H1 (cell line): ENCODE measurements around the gene YBX2. TPM values are rescaled to one million over a fixed set of nuclear protein-coding genes. Genes with fewer than 3 reads are reported as not detected.

Experiments
- BACH1 ChIP-seq: IDR thresholded peaks from 2 replicates; pipeline ENCODE4 v1.6.1; 2012; ENCODE audit warnings: low read length, improper control_type of control experiment
- BRCA1 ChIP-seq: IDR thresholded peaks from 2 replicates; pipeline ENCODE4 v1.6.1; 2012; ENCODE audit warnings: low read depth, low read length, improper control_type of control experiment
- CBX5 ChIP-seq: fragments of 300-800, 300-1000 bp; sonication (generic); IDR thresholded peaks from 2 replicates; pipeline ENCODE4 v1.7.1; 2016; ENCODE audit warnings: antibody characterized with exemption, low read length, low read depth
- CEBPB ChIP-seq: IDR thresholded peaks from 2 replicates; pipeline ENCODE4 v1.6.1; 2012; ENCODE audit warnings: low read depth, low read length
- CHD2 ChIP-seq: IDR thresholded peaks from 2 replicates; pipeline ENCODE4 v1.6.1; 2012; ENCODE audit warnings: low read length, improper control_type of control experiment
- GABPA ChIP-seq: IDR thresholded peaks from 2 replicates; pipeline ENCODE4 v1.6.1; 2011; ENCODE audit warnings: mild to moderate bottlenecking, low read length, moderate library complexity, borderline replicate concordance; ENCODE audit not compliant: insufficient read depth
- HDAC2 ChIP-seq, 2 experiments: fragments of 300-600 bp in 1 of 2; sonication (generic) in 1 of 2; IDR thresholded peaks; 2 replicates each; pipeline ENCODE4 v1.6.1; 2011 to 2012; ENCODE audit warnings: low read depth in 2 of 2, low read length in 2 of 2, mild to moderate bottlenecking in 2 of 2, moderate library complexity in 2 of 2, borderline replicate concordance in 1 of 2, inconsistent platforms in 1 of 2
- JUN ChIP-seq: IDR thresholded peaks from 2 replicates; pipeline ENCODE4 v1.6.1; 2011; ENCODE audit warnings: low read depth, mild to moderate bottlenecking, improper control_type of control experiment, low read length
- KDM1A ChIP-seq: fragments of 200-600, 300-600 bp; sonication (generic); IDR thresholded peaks from 2 replicates; pipeline ENCODE4 v1.7.1; 2016; ENCODE audit warnings: mild to moderate bottlenecking, low read length, borderline replicate concordance
- PHF8 ChIP-seq: fragments of 200-600 bp; sonication (generic); conservative IDR thresholded peaks from 2 replicates; pipeline ENCODE4 v1.7.1; 2012; ENCODE audit warnings: low read depth, mild to moderate bottlenecking, inconsistent platforms, low read length, moderate library complexity
- POLR2A ChIP-seq, 2 experiments: IDR thresholded peaks; 1 replicate in 1 of 2; 2 replicates in 1 of 2; pipeline ENCODE4 v1.6.1; 2011; ENCODE audit warnings: low read depth in 2 of 2, low read length in 2 of 2, mild to moderate bottlenecking in 2 of 2; ENCODE audit errors: control extremely low read depth in 1 of 2
- POU5F1 ChIP-seq: IDR thresholded peaks from 2 replicates; pipeline ENCODE4 v1.6.1; 2011; ENCODE audit warnings: low read depth, mild to moderate bottlenecking, low read length, moderate library complexity
- RAD21 ChIP-seq, 2 experiments: IDR thresholded peaks in 1 of 2; conservative IDR thresholded peaks in 1 of 2; 2 replicates each; pipeline ENCODE4 v1.6.1; 2011; ENCODE audit warnings: low read depth in 2 of 2, low read length in 2 of 2, improper control_type of control experiment in 1 of 2, inconsistent platforms in 1 of 2, mild to moderate bottlenecking in 1 of 2, moderate library complexity in 1 of 2
- RXRA ChIP-seq: IDR thresholded peaks from 2 replicates; pipeline ENCODE4 v1.6.1; 2011; ENCODE audit warnings: low read depth, mild to moderate bottlenecking, low read length, moderate library complexity; ENCODE audit not compliant: insufficient read depth
- SIRT6 ChIP-seq: IDR thresholded peaks from one replicate; pipeline ENCODE4 v1.7.1; 2012; ENCODE audit warnings: low read length, inconsistent platforms
- SP2 ChIP-seq: IDR thresholded peaks from 2 replicates; pipeline ENCODE4 v1.6.1; 2012; ENCODE audit warnings: mild to moderate bottlenecking, low read length, inconsistent platforms
- SRF ChIP-seq: IDR thresholded peaks from 2 replicates; pipeline ENCODE4 v1.6.1; 2011; ENCODE audit warnings: mild to moderate bottlenecking, low read depth, low read length, moderate library complexity
- SUZ12 ChIP-seq: fragments of 200-600 bp; sonication (generic); IDR thresholded peaks from 2 replicates; pipeline ENCODE4 v1.6.1; 2012; ENCODE audit warnings: mild to moderate bottlenecking, inconsistent platforms, low read length, moderate library complexity, mixed read lengths
- TCF12 ChIP-seq: IDR thresholded peaks from 2 replicates; pipeline ENCODE4 v1.6.1; 2011; ENCODE audit warnings: low read depth, mild to moderate bottlenecking, low read length
- TEAD4 ChIP-seq: IDR thresholded peaks from 2 replicates; pipeline ENCODE4 v1.6.1; 2012; ENCODE audit warnings: low read depth, low read length, inconsistent platforms, mixed read lengths
- polyA plus RNA-seq, 7 experiments: library from polyadenylated mRNA; depleted of rRNA in 3 of 7; stranded (reverse) in 5 of 7; unstranded in 2 of 7; fragments of >200 nt in 5 of 7; fragments of 200-250 nt in 2 of 7; gene quantifications; 1 replicate in 5 of 7; 2 replicates in 1 of 7; 4 replicates in 1 of 7; pipeline versions ENCODE4 v1.2.1 to v1.2.3, GENCODE V29; 2011 to 2013; ENCODE audit warnings: missing spikeins in 2 of 7, mixed read lengths in 2 of 7
- total RNA-seq: library from RNA; stranded (reverse); fragmentation: NEBNext Ultra II Directional; extraction: Animal tissue kit (Norgen Biotek cat#: 25700); gene quantifications from 2 replicates; pipeline ENCODE4 v1.2.1, GENCODE V29; 2021
- TF ChIP-seq, protein P1 (sequence below): IDR thresholded peaks from 2 replicates; pipeline ENCODE4 v1.6.1; 2012; ENCODE audit warnings: low read length, inconsistent platforms
- TF ChIP-seq, protein P2 (sequence below): IDR thresholded peaks from 2 replicates; pipeline ENCODE4 v1.6.1; 2012; ENCODE audit warnings: inconsistent platforms

The YBX2 gene
- total and polyA plus RNA-seq, 2 of the 8 experiments (the other 6 are each of a cell fraction or from before 2014, with no cell fraction given) = 19.2 to 30.5 TPM

- TF ChIP-seq, protein P1, sequence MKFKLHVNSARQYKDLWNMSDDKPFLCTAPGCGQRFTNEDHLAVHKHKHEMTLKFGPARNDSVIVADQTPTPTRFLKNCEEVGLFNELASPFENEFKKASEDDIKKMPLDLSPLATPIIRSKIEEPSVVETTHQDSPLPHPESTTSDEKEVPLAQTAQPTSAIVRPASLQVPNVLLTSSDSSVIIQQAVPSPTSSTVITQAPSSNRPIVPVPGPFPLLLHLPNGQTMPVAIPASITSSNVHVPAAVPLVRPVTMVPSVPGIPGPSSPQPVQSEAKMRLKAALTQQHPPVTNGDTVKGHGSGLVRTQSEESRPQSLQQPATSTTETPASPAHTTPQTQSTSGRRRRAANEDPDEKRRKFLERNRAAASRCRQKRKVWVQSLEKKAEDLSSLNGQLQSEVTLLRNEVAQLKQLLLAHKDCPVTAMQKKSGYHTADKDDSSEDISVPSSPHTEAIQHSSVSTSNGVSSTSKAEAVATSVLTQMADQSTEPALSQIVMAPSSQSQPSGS = no peak; the same call in 1 of the 2 replicates
- TF ChIP-seq CHD2 (no peak), SP2 (no peak), GABPA (0 out of 2 replicates have a peak, but pooled peaks have one; percentile 30), HDAC2 (IDR thresholded peaks at IDR 0.05; ENCODE audit: borderline replicate concordance in 1 of 2, low read depth in 2 of 2, low read length in 2 of 2) (no peak), TCF12 (no peak), SUZ12 (no peak), BRCA1 (no peak; the same call in 1 of the 2 replicates), TEAD4 (no peak), BACH1 (no peak), CBX5 (no peak), SIRT6 (no peak), RAD21 (IDR thresholded peaks at IDR 0.05 in 1 of 2, conservative IDR thresholded peaks at IDR 0.05 in 1 of 2; ENCODE audit: low read depth in 2 of 2, low read length in 2 of 2) (no peak), JUN (no peak), POLR2A (IDR thresholded peaks at IDR 0.05; ENCODE audit: control extremely low read depth in 1 of 2, low read depth in 2 of 2, low read length in 2 of 2) (no peak; a peak in 1 of 3 replicates), CEBPB (no peak), RXRA (no peak), KDM1A (no peak), POU5F1 (no peak), PHF8 (no peak), SRF (no peak)
- TF ChIP-seq, protein P2, sequence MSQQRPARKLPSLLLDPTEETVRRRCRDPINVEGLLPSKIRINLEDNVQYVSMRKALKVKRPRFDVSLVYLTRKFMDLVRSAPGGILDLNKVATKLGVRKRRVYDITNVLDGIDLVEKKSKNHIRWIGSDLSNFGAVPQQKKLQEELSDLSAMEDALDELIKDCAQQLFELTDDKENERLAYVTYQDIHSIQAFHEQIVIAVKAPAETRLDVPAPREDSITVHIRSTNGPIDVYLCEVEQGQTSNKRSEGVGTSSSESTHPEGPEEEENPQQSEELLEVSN = no peak
Observed at GRCh38 chr17:7262935-7263800, 31.3 kb downstream of the YBX2 start (continued).
